WERI-Rb-1 (cell line): Measurements from ENCODE around the gene ARHGAP22.

ENCODE experiments used
- DNase-seq: peaks from one replicate; pipeline ENCODE4 v3.0.0-alpha.2; 2020
- H3K27ac ChIP-seq: fragments of 250-450 bp; sonication (Bioruptor Pico); 2 replicates; pipeline ENCODE4 v1.5.1; 2020; ENCODE audit warnings: mild to moderate bottlenecking, moderate library complexity
- H3K27me3 ChIP-seq: fragments of 250-450 bp; sonication (Bioruptor Pico); 2 replicates; pipeline ENCODE4 v1.5.1; 2021; ENCODE audit warnings: mild to moderate bottlenecking, low read depth, moderate library complexity; ENCODE audit not compliant: insufficient read depth, severe bottlenecking
- H3K36me3 ChIP-seq: fragments of 250-450 bp; sonication (Bioruptor Pico); 2 replicates; pipeline ENCODE4 v1.5.1; 2020; ENCODE audit warnings: mild to moderate bottlenecking, moderate library complexity
- H3K4me3 ChIP-seq: 2 replicates; pipeline ENCODE4 v1.5.1; 2011; ENCODE audit warnings: low read depth, mild to moderate bottlenecking, control low read depth, low read length
- H3K9me3 ChIP-seq: fragments of 250-450 bp; sonication (Bioruptor Pico); 2 replicates; pipeline ENCODE4 v1.5.1; 2021; ENCODE audit warnings: mild to moderate bottlenecking, moderate library complexity; ENCODE audit not compliant: severe bottlenecking
- CTCF ChIP-seq: IDR thresholded peaks from 2 replicates; pipeline ENCODE4 v1.5.1; 2011; ENCODE audit warnings: low read depth, mild to moderate bottlenecking, control low read depth, inconsistent platforms, low read length

The ARHGAP22 gene

GRCh38 chr10:48457949-48458661 is 146.8 kb downstream of the ARHGAP22 start:
- Histone ChIP-seq H3K9me3 (no peaks in the 10 kb centered on the region), H3K4me3 (no peak overlapping the region), H3K36me3 (no peaks in the 10 kb centered on the region), H3K27ac (no peak overlapping the region), H3K27me3 (no peaks in the 10 kb centered on the region)
- no peak for DNase-seq
- TF ChIP-seq CTCF = no peak

GRCh38 chr10:48456808-48457761 is 147.8 kb downstream of the ARHGAP22 start:
- Histone ChIP-seq H3K9me3 (no peaks in the 10 kb centered on the region), H3K36me3 (no peaks in the 10 kb centered on the region), H3K27ac (peak overlapping the region; percentile 39; the same call in 1 of the 2 replicates), H3K27me3 (no peaks in the 10 kb centered on the region), H3K4me3 (no peak overlapping the region)
- DNase-seq = peak; percentile 15
- TF ChIP-seq CTCF = no peak

GRCh38 chr10:48456361-48456804 is 148.5 kb downstream of the ARHGAP22 start:
- H3K9me3 ChIP-seq = no peaks in the 10 kb centered on the region
- H3K27me3 ChIP-seq = no peaks in the 10 kb centered on the region
- no peak overlapping the region for H3K4me3 ChIP-seq
- H3K36me3 ChIP-seq = no peaks in the 10 kb centered on the region
- no peak for TF ChIP-seq CTCF
- H3K27ac ChIP-seq = peak overlapping the region; percentile 35; the same call in 1 of the 2 replicates
- DNase-seq = peak; percentile 78

- H3K9me3 ChIP-seq = no peaks in the 10 kb centered on the region
- H3K4me3 ChIP-seq = no peak overlapping the region
- H3K27ac ChIP-seq = no peak overlapping the region
- no peak for TF ChIP-seq CTCF
- no peaks in the 10 kb centered on the region for H3K27me3 ChIP-seq
- DNase-seq = peak; percentile 9
- H3K36me3 ChIP-seq = no peaks in the 10 kb centered on the region
These were observed 149.3 kb downstream of the ARHGAP22 start for GRCh38 chr10:48455392-48456151.

- no peaks in the 10 kb centered on the region for H3K27me3 ChIP-seq
- H3K9me3 ChIP-seq = no peaks in the 10 kb centered on the region
- H3K36me3 ChIP-seq = no peaks in the 10 kb centered on the region
- no peak for TF ChIP-seq CTCF
- DNase-seq = no peak
- H3K27ac ChIP-seq = no peak overlapping the region
- H3K4me3 ChIP-seq = no peak overlapping the region
These were observed 149.8 kb downstream of the ARHGAP22 start for GRCh38 chr10:48455055-48455391.
